GM23338 (cell line): ENCODE results near the gene COP1. TPM values are rescaled to one million over a fixed set of nuclear protein-coding genes. Genes with fewer than 3 reads are reported as not detected.
"Not testable (repeated sequence)": the region's sequence is repeated elsewhere in the genome, so short reads cannot be mapped to it uniquely, and the experiment has no call there.

Experiments used
- ATAC-seq: fragments of 200-7000 bp; cut with Tn5 transposase; 3 replicates; pipeline ENCODE4 v1.9.1; 2020
- DNase-seq: peaks from one replicate; pipeline ENCODE4 v3.0.0-alpha.2; 2015; ENCODE audit warnings: low spot score
- H2AFZ ChIP-seq: fragments of 200-600 bp; sonication (generic); 2 replicates; pipeline ENCODE4 v1.8.0; 2016; ENCODE audit warnings: antibody characterized with exemption, mild to moderate bottlenecking, moderate library complexity
- H3F3A ChIP-seq: fragments of 200-600 bp; sonication (generic); replicated peaks from 2 replicates; pipeline ENCODE4 v1.8.0; 2017; ENCODE audit warnings: antibody characterized with exemption, mixed run types, low read depth
- H3K27ac ChIP-seq: fragments of 200-600 bp; sonication (generic); 2 replicates; pipeline ENCODE4 v1.6.1; 2016; ENCODE audit warnings: low read depth
- H3K27me3 ChIP-seq: fragments of 200-600 bp; sonication (generic); 2 replicates; pipeline ENCODE4 v1.8.0; 2016; ENCODE audit warnings: mild to moderate bottlenecking, mixed run types, moderate library complexity; ENCODE audit not compliant: insufficient read depth
- H3K36me3 ChIP-seq: fragments of 200-600 bp; sonication (generic); 2 replicates; pipeline ENCODE4 v1.8.0; 2016; ENCODE audit warnings: mild to moderate bottlenecking; ENCODE audit not compliant: insufficient read depth
- H3K4me1 ChIP-seq: fragments of 200-600 bp; sonication (generic); 2 replicates; pipeline ENCODE4 v1.8.0; 2016; ENCODE audit warnings: mild to moderate bottlenecking, moderate library complexity; ENCODE audit not compliant: insufficient read depth
- H3K4me2 ChIP-seq: fragments of 200-600 bp; sonication (generic); 2 replicates; pipeline ENCODE4 v1.7.1; 2017; ENCODE audit warnings: mixed run types
- H3K4me3 ChIP-seq: fragments of 200-600 bp; sonication (generic); 2 replicates; pipeline ENCODE4 v1.6.1; 2016; ENCODE audit warnings: mixed run types
- H3K79me2 ChIP-seq: fragments of 200-600 bp; sonication (generic); replicated peaks from 2 replicates; pipeline ENCODE4 v1.8.0; 2017; ENCODE audit warnings: mild to moderate bottlenecking; ENCODE audit not compliant: insufficient read depth
- H3K9me2 ChIP-seq: fragments of 200-600 bp; sonication (generic); 2 replicates; pipeline ENCODE4 v1.8.0; 2017; ENCODE audit not compliant: insufficient read depth
- H4K20me1 ChIP-seq: fragments of 200-600 bp; sonication (generic); replicated peaks from 2 replicates; pipeline ENCODE4 v1.8.0; 2017; ENCODE audit warnings: mild to moderate bottlenecking; ENCODE audit not compliant: insufficient read depth
- H3K27ac Mint-ChIP-seq: 2 replicates; pipeline ENCODE4 v1.8.0; 2020; ENCODE audit warnings: inconsistent platforms, mild to moderate bottlenecking, moderate library complexity, mixed read lengths
- H3K27me3 Mint-ChIP-seq: 3 replicates; pipeline ENCODE4 v1.8.0; 2022; ENCODE audit warnings: low read depth, mild to moderate bottlenecking, moderate library complexity, mixed read lengths, inconsistent platforms; ENCODE audit not compliant: insufficient read depth, poor library complexity
- H3K36me3 Mint-ChIP-seq: 3 replicates; pipeline ENCODE4 v1.8.0; 2021; ENCODE audit warnings: low read depth, mild to moderate bottlenecking, inconsistent platforms, moderate library complexity, mixed read lengths
- H3K4me1 Mint-ChIP-seq: 3 replicates; pipeline ENCODE4 v1.8.0; 2020; ENCODE audit warnings: mild to moderate bottlenecking, inconsistent platforms, mixed read lengths
- H3K4me3 Mint-ChIP-seq: 3 replicates; pipeline ENCODE4 v1.8.0; 2021; ENCODE audit warnings: moderate library complexity, mild to moderate bottlenecking, inconsistent platforms, mixed read lengths
- H3K9me3 Mint-ChIP-seq: 3 replicates; pipeline ENCODE4 v1.8.0; 2020; ENCODE audit warnings: moderate library complexity, mild to moderate bottlenecking, inconsistent platforms, mixed read lengths
- CREB1 ChIP-seq: fragments of 250-450 bp; sonication (Bioruptor Pico); IDR thresholded peaks from 2 replicates; pipeline ENCODE4 v1.5.0; 2020; ENCODE audit warnings: low read depth, mild to moderate bottlenecking, moderate library complexity
- EZH2 ChIP-seq: fragments of 200-600 bp; sonication (generic); IDR thresholded peaks from one replicate; pipeline ENCODE4 v1.8.0; 2017; ENCODE audit warnings: antibody characterized with exemption, mild to moderate bottlenecking, low read depth; ENCODE audit not compliant: unreplicated experiment
- EZH2phosphoT487 ChIP-seq: fragments of 200-600 bp; sonication (generic); IDR thresholded peaks from one replicate; pipeline ENCODE4 v1.8.1; 2018; ENCODE audit warnings: antibody characterized with exemption; ENCODE audit not compliant: unreplicated experiment
- JUNB ChIP-seq: IDR thresholded peaks from one replicate; pipeline ENCODE4 v1.6.1; 2016; ENCODE audit warnings: antibody characterized with exemption; ENCODE audit not compliant: unreplicated experiment
- POLR2AphosphoS5 ChIP-seq: IDR thresholded peaks from 2 replicates; pipeline ENCODE4 v1.6.1; 2016; ENCODE audit warnings: antibody characterized with exemption, low read depth
- STAT1 ChIP-seq: IDR thresholded peaks from one replicate; pipeline ENCODE4 v1.6.1; 2016; ENCODE audit warnings: antibody characterized with exemption; ENCODE audit not compliant: unreplicated experiment
- ZNF114 ChIP-seq: fragments of 250-450 bp; sonication (Bioruptor Pico); IDR thresholded peaks from 2 replicates; pipeline ENCODE4 v1.5.0; 2020; ENCODE audit warnings: mild to moderate bottlenecking, moderate library complexity
- ZNF331 ChIP-seq: fragments of 250-450 bp; sonication (Bioruptor Pico); IDR thresholded peaks from 2 replicates; pipeline ENCODE4 v1.5.0; 2020; ENCODE audit warnings: low read depth, mild to moderate bottlenecking, moderate library complexity
- polyA plus RNA-seq: library from polyadenylated mRNA; unstranded; fragments of >200 nt; fragmentation: Nextera tagmentation; extraction: Ambion mirVana; gene quantifications from 2 replicates; pipeline ENCODE4 v1.2.1, GENCODE V29; 2016
- total RNA-seq: library from RNA; depleted of rRNA; stranded (reverse); fragments of >200 nt; shearing (Covaris generic); gene quantifications from 2 replicates; pipeline ENCODE4 v1.2.3, GENCODE V29; 2014
- TF ChIP-seq, protein P1 (sequence below): IDR thresholded peaks from one replicate; pipeline ENCODE4 v1.6.1; 2018; ENCODE audit warnings: antibody characterized with exemption; ENCODE audit not compliant: unreplicated experiment
- TF ChIP-seq, protein P2 (sequence below): IDR thresholded peaks from 2 replicates; pipeline ENCODE4 v1.6.1; 2016; ENCODE audit warnings: antibody characterized with exemption
- TF ChIP-seq, protein P3 (sequence below), 2 experiments: fragments of 200-600 bp in 1 of 2; sonication (generic) in 1 of 2; conservative IDR thresholded peaks; 2 replicates each; pipeline versions ENCODE4 v1.5.1 to v1.6.1; 2016 to 2017; ENCODE audit warnings: antibody characterized with exemption in 2 of 2, low read depth in 2 of 2, mild to moderate bottlenecking in 2 of 2, moderate library complexity in 1 of 2

Gene COP1
- total and polyA plus RNA-seq, 2 experiments from 2014 or later: 54.0 to 54.9 TPM

DNA sequence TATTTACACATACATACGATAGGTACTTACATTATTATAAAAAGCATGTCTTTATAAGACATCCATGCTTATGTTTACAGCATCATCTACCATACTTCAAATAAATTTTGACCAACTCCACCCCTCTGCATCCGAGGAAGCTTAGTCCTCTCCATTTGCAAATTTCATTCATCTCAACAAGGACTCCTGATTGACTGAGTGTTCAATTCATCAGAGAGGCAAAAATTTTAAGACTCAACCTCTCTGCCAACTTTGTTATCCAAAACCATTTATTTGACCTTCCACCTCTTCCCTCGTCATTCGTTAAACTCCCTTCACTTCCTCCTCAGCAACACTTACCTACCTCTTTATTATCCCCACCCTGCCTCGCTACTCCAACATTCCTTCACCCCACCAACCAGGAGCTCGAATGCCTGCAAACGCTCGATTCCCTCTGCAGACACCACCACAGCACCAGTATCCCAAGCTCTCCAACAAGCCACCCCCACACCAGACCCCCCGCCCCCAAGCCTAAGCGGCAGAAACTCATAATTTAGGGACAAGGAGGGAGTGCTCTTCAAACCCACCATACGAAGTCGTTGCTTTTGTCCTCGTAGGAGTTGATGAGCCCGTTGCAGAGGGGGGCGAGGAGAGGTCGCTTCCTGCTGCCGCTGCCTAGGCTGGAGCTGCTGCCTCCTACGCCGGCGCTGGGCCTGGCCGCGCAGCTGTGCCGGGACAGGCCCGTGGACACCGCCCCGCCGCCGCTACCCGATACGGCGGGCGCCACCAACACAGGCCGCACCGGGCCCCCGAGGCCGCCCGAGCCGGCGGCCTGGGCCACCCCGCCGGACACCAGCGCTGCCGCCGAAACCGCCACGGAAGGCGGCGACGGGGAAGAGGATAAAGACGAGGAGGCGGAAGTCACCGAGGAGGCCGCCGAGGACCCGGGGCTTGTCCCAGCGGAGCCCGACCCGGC, 803 bp downstream of the COP1 start:
- Histone ChIP-seq H3K4me3 (peak overlapping the region; percentile 80), H3K27ac (peak overlapping the region; percentile 92), H3K36me3 (no peaks in the 10 kb centered on the region), H4K20me1 (peaks cover 37% of the 10 kb centered on the region), H3K4me1 (peaks cover 24% of the 10 kb centered on the region), H3K4me2 (peak overlapping the region; percentile 90), H3F3A (no peaks in the 10 kb centered on the region), H2AFZ (peak overlapping the region; percentile 43; the same call in 1 of the 2 replicates), H3K9me2 (no peaks in the 10 kb centered on the region), H3K27me3 (no peaks in the 10 kb centered on the region), H3K79me2 (peaks cover 57% of the 10 kb centered on the region)
- H3K4me1 Mint-ChIP-seq: peaks cover 25% of the 10 kb centered on the region
- peak overlapping the region; percentile 93 for H3K4me3 Mint-ChIP-seq
- peak overlapping the region; percentile 93 for H3K27ac Mint-ChIP-seq
- no peaks in the 10 kb centered on the region; the same call in 2 of the 3 replicates for H3K9me3 Mint-ChIP-seq
- ATAC-seq (peak; percentile 51), DNase-seq (peak; percentile 80)
- H3K36me3 Mint-ChIP-seq: peaks cover 3% of the 10 kb centered on the region
- TF ChIP-seq CREB1 (CRISPR knock-in tag): no peak
- peak; percentile 59; the same call in 1 of the 2 replicates for TF ChIP-seq POLR2AphosphoS5
- peaks cover 5% of the 10 kb centered on the region for H3K27me3 Mint-ChIP-seq

DNA sequence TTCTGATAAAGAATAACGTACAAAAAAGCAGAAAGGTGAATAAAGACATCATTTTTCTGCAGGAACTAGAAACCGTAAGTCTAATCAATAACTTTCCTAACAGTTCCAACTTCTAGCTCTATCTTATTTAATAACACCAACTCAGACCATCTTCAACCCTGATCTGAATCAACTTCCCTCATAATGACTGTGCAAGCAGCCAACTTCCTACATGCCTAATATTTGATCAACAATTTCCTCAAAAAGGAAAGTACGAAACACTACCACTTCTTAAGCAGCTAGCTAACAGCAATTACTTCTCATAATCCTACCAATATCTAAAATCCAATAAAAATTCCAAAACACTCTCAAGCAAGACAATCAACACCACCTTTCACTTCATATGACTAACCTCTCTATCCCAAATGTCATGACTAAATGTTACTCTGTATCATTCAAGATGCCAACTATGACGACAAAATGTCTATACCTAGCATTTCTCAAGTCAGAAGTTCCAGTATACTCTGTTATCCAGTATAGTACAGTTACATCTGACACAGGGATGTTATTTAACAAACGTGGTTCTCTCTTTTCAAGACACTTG, 1.7 kb downstream of the COP1 start:
- H4K20me1 ChIP-seq: peaks cover 40% of the 10 kb centered on the region
- H3K9me3 Mint-ChIP-seq: no peaks in the 10 kb centered on the region; the same call in 2 of the 3 replicates
- peaks cover 5% of the 10 kb centered on the region for H3K27me3 Mint-ChIP-seq
- ATAC-seq (no peak), DNase-seq (no peak)
- H3K4me3 Mint-ChIP-seq: peak overlapping the region; percentile 93
- H3K27me3 ChIP-seq: no peaks in the 10 kb centered on the region
- H2AFZ ChIP-seq: no peak overlapping the region
- H3K4me3 ChIP-seq: peak overlapping the region; percentile 80
- no peaks in the 10 kb centered on the region for H3F3A ChIP-seq
- H3K4me1 ChIP-seq: peaks cover 24% of the 10 kb centered on the region
- TF ChIP-seq, protein P1, sequence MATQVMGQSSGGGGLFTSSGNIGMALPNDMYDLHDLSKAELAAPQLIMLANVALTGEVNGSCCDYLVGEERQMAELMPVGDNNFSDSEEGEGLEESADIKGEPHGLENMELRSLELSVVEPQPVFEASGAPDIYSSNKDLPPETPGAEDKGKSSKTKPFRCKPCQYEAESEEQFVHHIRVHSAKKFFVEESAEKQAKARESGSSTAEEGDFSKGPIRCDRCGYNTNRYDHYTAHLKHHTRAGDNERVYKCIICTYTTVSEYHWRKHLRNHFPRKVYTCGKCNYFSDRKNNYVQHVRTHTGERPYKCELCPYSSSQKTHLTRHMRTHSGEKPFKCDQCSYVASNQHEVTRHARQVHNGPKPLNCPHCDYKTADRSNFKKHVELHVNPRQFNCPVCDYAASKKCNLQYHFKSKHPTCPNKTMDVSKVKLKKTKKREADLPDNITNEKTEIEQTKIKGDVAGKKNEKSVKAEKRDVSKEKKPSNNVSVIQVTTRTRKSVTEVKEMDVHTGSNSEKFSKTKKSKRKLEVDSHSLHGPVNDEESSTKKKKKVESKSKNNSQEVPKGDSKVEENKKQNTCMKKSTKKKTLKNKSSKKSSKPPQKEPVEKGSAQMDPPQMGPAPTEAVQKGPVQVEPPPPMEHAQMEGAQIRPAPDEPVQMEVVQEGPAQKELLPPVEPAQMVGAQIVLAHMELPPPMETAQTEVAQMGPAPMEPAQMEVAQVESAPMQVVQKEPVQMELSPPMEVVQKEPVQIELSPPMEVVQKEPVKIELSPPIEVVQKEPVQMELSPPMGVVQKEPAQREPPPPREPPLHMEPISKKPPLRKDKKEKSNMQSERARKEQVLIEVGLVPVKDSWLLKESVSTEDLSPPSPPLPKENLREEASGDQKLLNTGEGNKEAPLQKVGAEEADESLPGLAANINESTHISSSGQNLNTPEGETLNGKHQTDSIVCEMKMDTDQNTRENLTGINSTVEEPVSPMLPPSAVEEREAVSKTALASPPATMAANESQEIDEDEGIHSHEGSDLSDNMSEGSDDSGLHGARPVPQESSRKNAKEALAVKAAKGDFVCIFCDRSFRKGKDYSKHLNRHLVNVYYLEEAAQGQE: no peak
- TF ChIP-seq EZH2phosphoT487: no peak
- TF ChIP-seq POLR2AphosphoS5: no peak
- TF ChIP-seq, protein P2, sequence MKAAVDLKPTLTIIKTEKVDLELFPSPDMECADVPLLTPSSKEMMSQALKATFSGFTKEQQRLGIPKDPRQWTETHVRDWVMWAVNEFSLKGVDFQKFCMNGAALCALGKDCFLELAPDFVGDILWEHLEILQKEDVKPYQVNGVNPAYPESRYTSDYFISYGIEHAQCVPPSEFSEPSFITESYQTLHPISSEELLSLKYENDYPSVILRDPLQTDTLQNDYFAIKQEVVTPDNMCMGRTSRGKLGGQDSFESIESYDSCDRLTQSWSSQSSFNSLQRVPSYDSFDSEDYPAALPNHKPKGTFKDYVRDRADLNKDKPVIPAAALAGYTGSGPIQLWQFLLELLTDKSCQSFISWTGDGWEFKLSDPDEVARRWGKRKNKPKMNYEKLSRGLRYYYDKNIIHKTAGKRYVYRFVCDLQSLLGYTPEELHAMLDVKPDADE: no peak
- TF ChIP-seq STAT1: no peak
- no peak for TF ChIP-seq JUNB
- TF ChIP-seq EZH2: no peak
- no peak for TF ChIP-seq ZNF331 (CRISPR knock-in tag)
- TF ChIP-seq, protein P3, sequence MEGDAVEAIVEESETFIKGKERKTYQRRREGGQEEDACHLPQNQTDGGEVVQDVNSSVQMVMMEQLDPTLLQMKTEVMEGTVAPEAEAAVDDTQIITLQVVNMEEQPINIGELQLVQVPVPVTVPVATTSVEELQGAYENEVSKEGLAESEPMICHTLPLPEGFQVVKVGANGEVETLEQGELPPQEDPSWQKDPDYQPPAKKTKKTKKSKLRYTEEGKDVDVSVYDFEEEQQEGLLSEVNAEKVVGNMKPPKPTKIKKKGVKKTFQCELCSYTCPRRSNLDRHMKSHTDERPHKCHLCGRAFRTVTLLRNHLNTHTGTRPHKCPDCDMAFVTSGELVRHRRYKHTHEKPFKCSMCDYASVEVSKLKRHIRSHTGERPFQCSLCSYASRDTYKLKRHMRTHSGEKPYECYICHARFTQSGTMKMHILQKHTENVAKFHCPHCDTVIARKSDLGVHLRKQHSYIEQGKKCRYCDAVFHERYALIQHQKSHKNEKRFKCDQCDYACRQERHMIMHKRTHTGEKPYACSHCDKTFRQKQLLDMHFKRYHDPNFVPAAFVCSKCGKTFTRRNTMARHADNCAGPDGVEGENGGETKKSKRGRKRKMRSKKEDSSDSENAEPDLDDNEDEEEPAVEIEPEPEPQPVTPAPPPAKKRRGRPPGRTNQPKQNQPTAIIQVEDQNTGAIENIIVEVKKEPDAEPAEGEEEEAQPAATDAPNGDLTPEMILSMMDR (conservative IDR thresholded peaks at IDR 0.05; ENCODE audit: low read depth in 2 of 2): no peak
- no peak for TF ChIP-seq ZNF114 (CRISPR knock-in tag)
- peaks cover 66% of the 10 kb centered on the region for H3K79me2 ChIP-seq
- no peak overlapping the region for H3K27ac ChIP-seq
- H3K9me2 ChIP-seq: no peaks in the 10 kb centered on the region
- no peaks in the 10 kb centered on the region for H3K36me3 ChIP-seq
- peak overlapping the region; percentile 2; the same call in 1 of the 2 replicates for H3K27ac Mint-ChIP-seq
- peaks cover 25% of the 10 kb centered on the region for H3K4me1 Mint-ChIP-seq
- H3K4me2 ChIP-seq: peak overlapping the region; percentile 90
- H3K36me3 Mint-ChIP-seq: peaks cover 3% of the 10 kb centered on the region

DNA sequence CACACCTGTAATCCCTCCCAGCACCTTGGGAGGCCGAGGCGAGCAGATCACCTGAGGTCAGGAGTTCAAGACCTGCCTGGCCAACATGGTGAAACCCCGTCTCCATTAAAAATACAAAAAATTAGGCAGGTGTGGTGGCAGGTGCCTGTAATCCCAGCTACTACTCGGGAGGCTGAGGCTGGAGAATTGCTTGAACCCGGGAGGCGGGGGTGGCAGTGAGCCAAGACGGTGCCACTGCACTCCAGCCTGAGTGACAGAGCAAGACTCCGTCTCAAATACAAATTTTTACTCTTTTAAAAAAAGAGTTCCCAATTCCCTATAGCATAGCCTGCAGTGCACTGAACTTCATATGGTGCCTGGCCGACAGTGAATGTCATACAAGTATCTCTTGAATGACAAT, 2.4 kb downstream of the COP1 start:
- peaks cover 25% of the 10 kb centered on the region for H3K4me1 Mint-ChIP-seq
- H3K4me3 Mint-ChIP-seq: peak overlapping the region; percentile 93
- H3K36me3 ChIP-seq, H3K9me3 Mint-ChIP-seq, H3K27ac Mint-ChIP-seq, H3F3A ChIP-seq, H3K27me3 ChIP-seq, DNase-seq, H3K9me2 ChIP-seq, H3K27ac ChIP-seq, H2AFZ ChIP-seq, H3K36me3 Mint-ChIP-seq, H3K27me3 Mint-ChIP-seq, ATAC-seq: not testable (repeated sequence)
- H4K20me1 ChIP-seq: peaks cover 45% of the 10 kb centered on the region
- H3K4me3 ChIP-seq: peak overlapping the region; percentile 80
- H3K4me2 ChIP-seq: peak overlapping the region; percentile 90
- H3K79me2 ChIP-seq: peaks cover 74% of the 10 kb centered on the region
- H3K4me1 ChIP-seq: peaks cover 24% of the 10 kb centered on the region
